ENCODE data around the gene PATZ1. TPM values are rescaled to one million over a fixed set of nuclear protein-coding genes. Genes with fewer than 3 reads are reported as not detected.
A peak's percentile ranks its signal among the peaks of the same experiment; 100 is the strongest.

Gene PATZ1
- total RNA-seq, 1 donor from 2014 or later, result 24.0 TPM

- Histone ChIP-seq H3K4me3 (ENCODE audit: insufficient read depth, low read depth, low read length) (no peak overlapping the region), H2AFZ (ENCODE audit: low read depth, low read length) (no peak overlapping the region), H3K9me3 (ENCODE audit: insufficient read depth, low read depth, low read length) (no peaks in the 10 kb centered on the region), H3K9ac (ENCODE audit: low read length) (no peak overlapping the region), H3K27me3 (ENCODE audit: insufficient read depth, low read length) (no peaks in the 10 kb centered on the region), H3K4me2 (ENCODE audit: low read length) (peak overlapping the region; percentile 15), H3K4me1 (ENCODE audit: insufficient read depth, low read length) (peaks cover 6% of the 10 kb centered on the region), H3K36me3 (ENCODE audit: insufficient read depth, low read length) (peaks cover 9% of the 10 kb centered on the region), H3K79me2 (ENCODE audit: insufficient read depth, low read length) (peaks cover 12% of the 10 kb centered on the region), H3K27ac (ENCODE audit: low read depth, low read length) (no peak overlapping the region), H4K20me1 (ENCODE audit: insufficient read depth, low read length) (peaks cover 84% of the 10 kb centered on the region)
- no peak overlapping the region for H3K4me3 Mint-ChIP-seq (ENCODE audit: unreplicated experiment)
- no peaks in the 10 kb centered on the region for H3K9me3 Mint-ChIP-seq (ENCODE audit: unreplicated experiment)
- no peaks in the 10 kb centered on the region for H3K27me3 Mint-ChIP-seq (ENCODE audit: low read depth, unreplicated experiment)
- H3K27ac Mint-ChIP-seq (ENCODE audit: unreplicated experiment), result no peak overlapping the region
- no peak for FAIRE-seq
- peaks cover 25% of the 10 kb centered on the region for H3K4me1 Mint-ChIP-seq (ENCODE audit: low read depth, unreplicated experiment)
- no peak for TF ChIP-seq EZH2 (IDR thresholded peaks at IDR 0.05; ENCODE audit: insufficient read depth, low read length)
- TF ChIP-seq, protein P1, sequence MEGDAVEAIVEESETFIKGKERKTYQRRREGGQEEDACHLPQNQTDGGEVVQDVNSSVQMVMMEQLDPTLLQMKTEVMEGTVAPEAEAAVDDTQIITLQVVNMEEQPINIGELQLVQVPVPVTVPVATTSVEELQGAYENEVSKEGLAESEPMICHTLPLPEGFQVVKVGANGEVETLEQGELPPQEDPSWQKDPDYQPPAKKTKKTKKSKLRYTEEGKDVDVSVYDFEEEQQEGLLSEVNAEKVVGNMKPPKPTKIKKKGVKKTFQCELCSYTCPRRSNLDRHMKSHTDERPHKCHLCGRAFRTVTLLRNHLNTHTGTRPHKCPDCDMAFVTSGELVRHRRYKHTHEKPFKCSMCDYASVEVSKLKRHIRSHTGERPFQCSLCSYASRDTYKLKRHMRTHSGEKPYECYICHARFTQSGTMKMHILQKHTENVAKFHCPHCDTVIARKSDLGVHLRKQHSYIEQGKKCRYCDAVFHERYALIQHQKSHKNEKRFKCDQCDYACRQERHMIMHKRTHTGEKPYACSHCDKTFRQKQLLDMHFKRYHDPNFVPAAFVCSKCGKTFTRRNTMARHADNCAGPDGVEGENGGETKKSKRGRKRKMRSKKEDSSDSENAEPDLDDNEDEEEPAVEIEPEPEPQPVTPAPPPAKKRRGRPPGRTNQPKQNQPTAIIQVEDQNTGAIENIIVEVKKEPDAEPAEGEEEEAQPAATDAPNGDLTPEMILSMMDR (IDR thresholded peaks at IDR 0.05; ENCODE audit: insufficient read depth, low read depth, low read length), result no peak
- no peak for DNase-seq (ENCODE audit: low read depth)
- H3K36me3 Mint-ChIP-seq (ENCODE audit: low read depth, unreplicated experiment), result peaks cover 29% of the 10 kb centered on the region
Observed at GRCh38 chr22:31337178-31337577, 9.0 kb downstream of the PATZ1 start.

- Histone ChIP-seq H3K36me3 (ENCODE audit: insufficient read depth, low read length) (peaks cover 9% of the 10 kb centered on the region), H3K27ac (ENCODE audit: low read depth, low read length) (no peak overlapping the region), H3K4me1 (ENCODE audit: insufficient read depth, low read length) (peaks cover 6% of the 10 kb centered on the region), H3K27me3 (ENCODE audit: insufficient read depth, low read length) (no peaks in the 10 kb centered on the region), H2AFZ (ENCODE audit: low read depth, low read length) (no peak overlapping the region), H3K9ac (ENCODE audit: low read length) (no peak overlapping the region), H3K4me3 (ENCODE audit: insufficient read depth, low read depth, low read length) (no peak overlapping the region), H4K20me1 (ENCODE audit: insufficient read depth, low read length) (peaks cover 65% of the 10 kb centered on the region), H3K4me2 (ENCODE audit: low read length) (no peak overlapping the region), H3K9me3 (ENCODE audit: insufficient read depth, low read depth, low read length) (no peaks in the 10 kb centered on the region), H3K79me2 (ENCODE audit: insufficient read depth, low read length) (peaks cover 3% of the 10 kb centered on the region)
- DNase-seq (ENCODE audit: low read depth) (no peak), FAIRE-seq (no peak)
- H3K9me3 Mint-ChIP-seq (ENCODE audit: unreplicated experiment), result no peaks in the 10 kb centered on the region
- peaks cover 25% of the 10 kb centered on the region for H3K4me1 Mint-ChIP-seq (ENCODE audit: low read depth, unreplicated experiment)
- H3K36me3 Mint-ChIP-seq (ENCODE audit: low read depth, unreplicated experiment), result peaks cover 28% of the 10 kb centered on the region
- TF ChIP-seq, protein P1 (IDR thresholded peaks at IDR 0.05; ENCODE audit: insufficient read depth, low read depth, low read length), result no peak
- TF ChIP-seq EZH2 (IDR thresholded peaks at IDR 0.05; ENCODE audit: insufficient read depth, low read length), result no peak
- H3K27ac Mint-ChIP-seq (ENCODE audit: unreplicated experiment), result no peak overlapping the region
- H3K4me3 Mint-ChIP-seq (ENCODE audit: unreplicated experiment), result no peak overlapping the region
- H3K27me3 Mint-ChIP-seq (ENCODE audit: low read depth, unreplicated experiment), result no peaks in the 10 kb centered on the region
Observed at GRCh38 chr22:31334329-31334728, 11.8 kb downstream of the PATZ1 start.

GRCh38 chr22:31333641-31334040 is 12.5 kb downstream of the PATZ1 start:
- no peaks in the 10 kb centered on the region for H3K27me3 Mint-ChIP-seq (ENCODE audit: low read depth, unreplicated experiment)
- H3K27me3 ChIP-seq (ENCODE audit: insufficient read depth, low read length), result no peaks in the 10 kb centered on the region
- H3K36me3 ChIP-seq (ENCODE audit: insufficient read depth, low read length), result peaks cover 9% of the 10 kb centered on the region
- no peak overlapping the region for H3K4me2 ChIP-seq (ENCODE audit: low read length)
- FAIRE-seq (no peak), DNase-seq (ENCODE audit: low read depth) (no peak)
- no peaks in the 10 kb centered on the region for H3K9me3 Mint-ChIP-seq (ENCODE audit: unreplicated experiment)
- no peak overlapping the region for H3K9ac ChIP-seq (ENCODE audit: low read length)
- H2AFZ ChIP-seq (ENCODE audit: low read depth, low read length), result no peak overlapping the region
- no peak overlapping the region for H3K4me3 Mint-ChIP-seq (ENCODE audit: unreplicated experiment)
- H3K4me1 ChIP-seq (ENCODE audit: insufficient read depth, low read length), result peaks cover 6% of the 10 kb centered on the region
- H4K20me1 ChIP-seq (ENCODE audit: insufficient read depth, low read length), result peaks cover 58% of the 10 kb centered on the region
- no peak overlapping the region for H3K27ac Mint-ChIP-seq (ENCODE audit: unreplicated experiment)
- H3K36me3 Mint-ChIP-seq (ENCODE audit: low read depth, unreplicated experiment), result peaks cover 34% of the 10 kb centered on the region
- H3K4me1 Mint-ChIP-seq (ENCODE audit: low read depth, unreplicated experiment), result peaks cover 32% of the 10 kb centered on the region
- no peaks in the 10 kb centered on the region for H3K9me3 ChIP-seq (ENCODE audit: insufficient read depth, low read depth, low read length)
- peaks cover 3% of the 10 kb centered on the region for H3K79me2 ChIP-seq (ENCODE audit: insufficient read depth, low read length)
- TF ChIP-seq EZH2 (IDR thresholded peaks at IDR 0.05; ENCODE audit: insufficient read depth, low read length), result no peak
- TF ChIP-seq, protein P1 (IDR thresholded peaks at IDR 0.05; ENCODE audit: insufficient read depth, low read depth, low read length), result no peak
- no peak overlapping the region for H3K4me3 ChIP-seq (ENCODE audit: insufficient read depth, low read depth, low read length)
- H3K27ac ChIP-seq (ENCODE audit: low read depth, low read length), result no peak overlapping the region
